ENCODE results near the gene HCAR2.
"Not testable (repeated sequence)": the region's sequence is repeated elsewhere in the genome, so short reads cannot be mapped to it uniquely, and the experiment has no call there.

Gene HCAR2

DNA sequence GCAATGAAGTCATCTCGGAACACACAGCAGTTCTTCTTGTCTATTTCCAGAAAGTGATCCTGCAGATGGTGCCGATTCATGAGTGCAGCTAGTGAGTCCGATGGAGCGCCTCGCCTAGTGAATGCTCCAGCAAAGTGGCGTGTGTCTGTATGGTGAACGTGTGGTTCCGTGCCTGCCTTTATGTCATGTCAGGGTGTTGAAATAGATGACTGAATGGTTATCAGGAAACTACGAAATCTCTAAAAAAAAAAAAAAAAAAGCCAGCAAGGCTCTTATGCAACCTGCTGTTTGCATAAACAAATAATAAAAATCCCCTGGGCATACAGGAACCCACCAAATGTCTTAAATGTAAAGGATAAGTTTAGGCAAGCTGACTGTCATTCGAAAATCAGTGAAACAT is 13.5 kb upstream of the HCAR2 start, which contains the start of gene HCAR3:
Gene HCAR3, minus strand, starts transcription at position 154 of the 400 bp plus-strand sequence. Its CDS starts 74 bp downstream, at position 80.
- DNase-seq (ENCODE audit: low read depth) = not testable (repeated sequence)

DNA sequence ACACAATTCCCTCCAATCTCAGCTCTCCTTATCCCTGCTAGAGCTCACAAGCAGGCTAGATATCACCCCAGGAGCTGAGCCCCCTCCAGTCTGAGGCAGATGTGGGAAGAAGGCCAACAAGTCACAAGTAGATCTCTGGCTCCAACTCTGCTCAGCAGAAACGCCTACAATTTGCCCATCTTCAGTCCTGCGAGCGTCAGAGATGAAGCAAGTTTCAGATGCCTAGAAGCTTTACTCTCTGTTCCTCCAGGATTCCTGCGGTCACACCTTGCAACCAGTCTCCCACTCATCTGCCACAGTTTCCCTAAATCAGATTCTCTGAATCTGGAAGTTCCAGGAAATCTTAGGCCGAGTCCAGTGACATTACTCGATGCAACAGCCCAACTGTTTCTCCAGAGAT is 12.1 kb upstream of the HCAR2 start:
- not testable (repeated sequence) for DNase-seq (ENCODE audit: low read depth)

DNA sequence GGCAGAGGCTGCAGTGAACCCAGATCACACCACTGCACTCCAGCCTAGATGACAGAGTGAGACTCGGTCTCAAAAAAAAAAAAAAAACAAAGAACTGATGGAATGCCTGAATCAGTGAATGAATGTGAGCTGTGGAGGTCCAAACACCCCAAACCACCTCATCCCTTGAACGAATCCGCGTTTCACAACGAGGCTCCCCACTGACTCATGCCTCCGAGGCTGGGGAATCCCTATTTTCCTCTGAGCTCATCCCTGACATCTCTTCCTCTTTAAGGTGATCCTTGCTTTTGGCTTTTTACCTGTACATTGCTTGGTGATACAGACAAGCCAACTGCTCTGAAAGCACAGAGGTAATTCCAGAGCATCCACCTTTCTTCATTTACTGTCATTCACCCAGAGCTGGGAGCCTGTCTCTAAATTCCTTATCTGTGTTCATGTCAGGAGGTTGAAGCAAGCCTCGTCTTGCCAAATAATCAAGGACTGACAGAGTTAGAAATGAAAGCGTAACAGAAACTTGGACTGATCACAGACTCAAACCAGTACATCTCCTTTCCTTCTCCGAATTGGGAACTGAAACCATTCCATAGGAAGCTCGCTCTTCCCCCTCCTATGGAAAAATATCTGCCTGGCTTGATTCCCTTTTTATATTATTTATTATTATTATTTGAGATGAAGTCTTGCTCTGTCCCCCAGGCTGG is 10.5 kb upstream of the HCAR2 start:
- DNase-seq (ENCODE audit: low read depth) = not testable (repeated sequence)

DNA sequence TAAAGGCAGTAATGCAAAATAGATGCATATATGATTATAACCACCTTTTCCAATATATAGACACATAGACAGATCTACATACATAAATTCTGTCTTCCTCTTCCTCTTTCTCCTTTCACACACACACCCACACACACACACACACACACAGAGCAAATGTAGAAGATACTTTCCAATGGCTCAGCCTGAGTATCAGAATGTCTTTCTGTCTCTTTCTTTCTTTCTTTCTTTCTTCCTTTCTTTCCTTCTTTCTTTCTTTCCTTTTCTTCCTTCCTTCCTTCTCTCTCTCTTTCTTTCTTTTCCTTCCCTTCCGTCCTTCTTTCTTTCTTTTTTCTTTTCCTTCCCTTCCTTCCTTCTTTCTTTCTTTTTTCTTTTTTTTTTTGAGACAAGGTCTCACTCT is 8.1 kb upstream of the HCAR2 start:
- DNase-seq (ENCODE audit: low read depth) = not testable (repeated sequence)

DNA sequence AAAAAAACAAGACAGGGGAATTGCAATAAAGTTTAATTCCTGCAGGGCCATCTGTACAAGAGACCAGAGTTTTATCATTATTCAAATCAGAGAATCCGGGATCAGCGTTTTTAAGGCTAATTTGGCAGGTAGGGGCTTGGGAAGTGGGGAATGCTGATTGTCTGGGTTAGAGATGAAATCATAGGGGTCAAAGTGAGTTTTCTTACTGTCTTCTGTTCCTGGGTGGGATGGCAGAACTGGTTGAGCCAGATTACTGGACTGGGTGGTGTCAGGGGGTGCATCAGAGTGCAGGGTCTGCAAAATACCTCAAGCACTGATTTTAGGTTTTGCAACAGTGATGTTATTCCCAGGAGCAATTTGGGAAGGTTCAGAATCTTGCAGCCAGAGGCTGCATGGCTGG is 7.2 kb upstream of the HCAR2 start:
- not testable (repeated sequence) for DNase-seq (ENCODE audit: low read depth)

DNA sequence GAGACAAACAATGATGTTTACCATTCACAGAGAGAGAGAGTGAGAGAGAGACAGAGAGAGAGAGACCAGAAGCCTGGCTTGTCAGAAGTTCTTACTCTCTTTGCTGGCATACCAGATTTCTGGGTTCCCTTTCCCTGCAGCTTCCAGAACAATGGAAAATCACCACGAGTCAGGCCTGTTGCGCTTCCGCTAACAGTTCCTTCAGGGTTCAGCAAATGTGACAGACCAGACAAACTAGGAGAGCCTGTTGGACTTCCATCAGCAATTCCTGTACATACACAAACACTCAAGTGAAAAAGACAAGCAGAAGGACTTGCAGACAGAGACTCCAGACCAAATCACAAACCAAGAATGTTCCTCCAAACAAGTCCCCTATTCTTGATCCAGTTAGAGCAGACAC is 6.1 kb upstream of the HCAR2 start:
- not testable (repeated sequence) for DNase-seq (ENCODE audit: low read depth)

DNA sequence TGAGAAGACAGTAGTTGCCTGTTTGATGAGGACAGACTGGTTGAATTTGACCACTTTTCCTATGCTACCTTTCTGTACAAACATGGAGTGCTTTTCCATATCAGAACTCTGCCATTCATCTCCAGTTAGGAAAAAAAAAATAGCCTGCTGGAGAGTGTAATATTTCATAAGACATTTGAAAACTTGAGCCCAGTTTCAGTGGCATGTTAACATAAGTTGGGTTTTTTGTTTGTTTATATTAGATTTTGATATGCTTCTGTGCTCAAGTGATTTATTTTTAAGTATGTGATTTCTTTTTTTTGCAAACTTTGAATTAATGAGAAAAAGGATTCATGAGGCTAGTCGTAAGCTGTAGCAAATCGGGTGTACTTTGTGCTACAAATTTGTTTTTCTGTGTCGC is 684 bp upstream of the HCAR2 start:
- not testable (repeated sequence) for DNase-seq (ENCODE audit: low read depth)

DNA sequence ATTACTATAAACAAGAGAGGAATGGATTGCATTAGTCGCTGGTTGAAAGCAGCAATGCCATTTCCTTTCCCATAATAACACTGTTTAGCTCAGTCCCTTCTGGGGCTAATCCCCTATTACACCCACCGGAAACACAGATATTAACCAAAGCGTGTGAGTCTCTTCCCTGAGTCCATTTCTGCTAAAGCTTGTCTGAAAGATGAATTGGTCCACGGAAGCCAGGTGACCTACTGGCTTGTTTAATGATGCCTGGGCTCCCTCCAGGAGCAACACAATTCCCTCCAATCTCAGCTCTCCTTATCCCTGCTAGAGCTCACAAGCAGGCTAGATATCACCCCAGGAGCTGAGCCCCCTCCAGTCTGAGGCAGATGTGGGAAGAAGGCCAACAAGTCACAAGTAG is 1.7 kb downstream of the HCAR2 start:
- DNase-seq (ENCODE audit: low read depth) = not testable (repeated sequence)

DNA sequence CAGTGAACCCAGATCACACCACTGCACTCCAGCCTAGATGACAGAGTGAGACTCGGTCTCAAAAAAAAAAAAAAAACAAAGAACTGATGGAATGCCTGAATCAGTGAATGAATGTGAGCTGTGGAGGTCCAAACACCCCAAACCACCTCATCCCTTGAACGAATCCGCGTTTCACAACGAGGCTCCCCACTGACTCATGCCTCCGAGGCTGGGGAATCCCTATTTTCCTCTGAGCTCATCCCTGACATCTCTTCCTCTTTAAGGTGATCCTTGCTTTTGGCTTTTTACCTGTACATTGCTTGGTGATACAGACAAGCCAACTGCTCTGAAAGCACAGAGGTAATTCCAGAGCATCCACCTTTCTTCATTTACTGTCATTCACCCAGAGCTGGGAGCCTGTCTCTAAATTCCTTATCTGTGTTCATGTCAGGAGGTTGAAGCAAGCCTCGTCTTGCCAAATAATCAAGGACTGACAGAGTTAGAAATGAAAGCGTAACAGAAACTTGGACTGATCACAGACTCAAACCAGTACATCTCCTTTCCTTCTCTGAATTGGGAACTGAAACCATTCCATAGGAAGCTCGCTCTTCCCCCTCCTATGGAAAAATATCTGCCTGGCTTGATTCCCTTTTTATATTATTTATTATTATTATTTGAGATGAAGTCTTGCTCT is 3.0 kb downstream of the HCAR2 start:
- DNase-seq (ENCODE audit: low read depth) = not testable (repeated sequence)

DNA sequence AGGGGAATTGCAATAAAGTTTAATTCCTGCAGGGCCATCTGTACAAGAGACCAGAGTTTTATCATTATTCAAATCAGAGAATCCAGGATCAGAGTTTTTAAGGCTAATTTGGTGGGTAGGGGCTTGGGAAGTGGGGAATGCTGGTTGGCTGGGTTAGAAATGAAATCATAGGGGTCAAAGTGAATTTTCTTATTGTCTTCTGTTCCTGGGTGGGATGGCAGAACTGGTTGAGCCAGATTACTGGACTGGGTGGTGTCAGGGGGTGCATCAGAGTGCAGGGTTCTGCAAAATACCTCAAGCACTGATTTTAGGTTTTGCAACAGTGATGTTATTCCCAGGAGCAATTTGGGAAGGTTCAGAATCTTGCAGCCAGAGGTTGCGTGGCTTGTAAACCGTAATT is 6.2 kb downstream of the HCAR2 start:
- DNase-seq (ENCODE audit: low read depth) = not testable (repeated sequence)

DNA sequence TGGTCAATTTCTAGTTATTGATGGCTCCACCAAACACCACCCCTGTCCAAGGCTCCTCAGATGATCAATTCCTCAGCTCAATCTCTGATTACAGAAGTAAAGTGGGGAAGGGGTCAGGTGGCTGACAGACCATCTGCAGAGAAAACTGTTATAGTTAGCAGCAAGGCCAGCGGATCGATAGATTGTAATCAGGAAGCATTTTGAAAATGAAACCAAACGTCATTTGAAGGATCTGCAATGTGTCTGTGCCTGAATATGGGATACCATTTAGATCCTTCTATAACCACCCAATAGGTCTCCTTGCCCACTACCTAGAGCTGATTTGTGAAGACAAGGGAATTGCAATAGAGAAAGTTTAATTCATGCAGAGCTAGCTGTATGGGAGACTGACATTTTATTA is 11.6 kb downstream of the HCAR2 start:
- no peak for DNase-seq (ENCODE audit: low read depth)

DNA sequence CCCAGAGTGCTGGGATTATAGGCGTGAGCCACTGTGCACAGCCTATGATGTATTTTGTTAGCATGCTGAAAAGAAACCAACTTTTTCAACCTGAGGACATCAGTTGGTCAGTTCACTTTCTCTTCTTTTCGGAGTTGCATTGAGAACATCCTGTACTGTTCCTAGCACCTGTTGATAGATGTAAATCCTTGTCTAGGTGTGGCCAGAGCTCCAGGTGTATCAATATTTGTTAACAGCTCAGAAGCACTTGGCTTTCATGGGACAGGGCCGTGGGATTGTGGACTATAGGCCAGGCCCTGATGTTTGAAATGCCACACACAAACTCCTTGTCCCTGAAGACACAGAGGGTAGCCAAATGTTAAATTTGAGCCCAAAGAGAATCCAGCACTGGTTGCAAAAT is 14.9 kb downstream of the HCAR2 start:
- DNase-seq (ENCODE audit: low read depth) = no peak

DNA sequence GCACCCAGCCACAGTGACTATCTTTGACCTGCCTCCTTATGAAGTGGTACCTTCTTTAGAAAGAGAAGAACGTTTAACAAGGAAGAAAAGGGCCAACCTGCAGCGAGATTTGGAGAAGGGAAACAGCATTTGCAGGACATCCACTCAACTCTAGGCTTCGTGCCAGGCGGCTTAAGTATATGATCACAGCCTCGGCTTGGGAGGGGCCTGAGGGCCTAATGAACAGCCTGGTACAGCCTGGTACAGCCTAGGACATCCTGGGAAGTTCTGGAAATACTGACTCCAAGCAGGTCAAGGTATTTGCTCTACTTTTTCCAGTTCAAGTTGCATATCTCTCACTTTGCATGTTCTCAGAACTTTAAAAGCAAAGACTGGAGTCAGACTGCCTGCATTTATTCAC is 16.1 kb downstream of the HCAR2 start:
- no peak for DNase-seq (ENCODE audit: low read depth)

DNA sequence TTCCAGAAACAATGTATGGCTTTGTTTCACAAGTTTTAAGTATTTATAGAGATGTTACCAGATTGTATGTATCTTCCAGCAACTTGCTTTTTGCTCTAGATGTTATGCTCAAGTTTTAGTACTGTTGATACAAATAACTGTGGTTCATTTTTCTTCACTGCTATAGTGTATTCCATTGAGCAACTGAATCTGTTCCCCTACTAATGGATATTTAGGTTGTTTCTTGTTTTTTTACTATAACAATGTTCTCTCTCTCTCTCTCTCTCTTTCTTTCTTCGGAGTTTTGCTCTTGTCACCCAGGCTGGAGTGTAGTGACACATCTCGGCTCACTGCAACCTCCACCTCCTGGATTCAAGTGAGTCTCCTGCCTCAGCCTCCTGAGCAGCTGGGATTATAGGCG is 16.6 kb downstream of the HCAR2 start:
- DNase-seq (ENCODE audit: low read depth) = no peak

DNA sequence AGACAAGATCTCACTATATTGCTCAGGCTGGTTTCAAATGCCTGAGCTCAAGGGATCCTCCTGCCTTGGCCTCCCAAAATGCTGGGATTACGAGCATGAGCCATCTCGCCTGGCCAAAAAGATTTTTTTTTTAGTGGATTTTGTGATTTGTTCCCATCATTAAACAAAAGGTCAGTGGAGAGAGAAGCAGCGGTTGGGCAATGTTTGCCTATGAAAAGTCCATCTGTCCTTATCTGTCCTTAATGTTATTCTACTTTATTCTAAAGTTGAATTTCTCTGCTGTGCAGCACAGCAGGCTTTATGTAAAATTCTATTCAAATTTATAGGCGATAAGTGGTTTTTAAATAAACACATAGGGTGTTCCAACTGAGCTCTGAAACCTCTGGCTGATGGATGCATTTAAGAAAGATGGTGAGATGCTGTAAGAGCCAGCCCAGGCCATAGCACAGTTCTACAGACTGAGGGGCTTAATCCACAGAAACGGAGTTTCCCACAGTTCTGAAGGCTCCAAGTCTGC is 18.8 kb downstream of the HCAR2 start:
- no peak for DNase-seq (ENCODE audit: low read depth)

DNA sequence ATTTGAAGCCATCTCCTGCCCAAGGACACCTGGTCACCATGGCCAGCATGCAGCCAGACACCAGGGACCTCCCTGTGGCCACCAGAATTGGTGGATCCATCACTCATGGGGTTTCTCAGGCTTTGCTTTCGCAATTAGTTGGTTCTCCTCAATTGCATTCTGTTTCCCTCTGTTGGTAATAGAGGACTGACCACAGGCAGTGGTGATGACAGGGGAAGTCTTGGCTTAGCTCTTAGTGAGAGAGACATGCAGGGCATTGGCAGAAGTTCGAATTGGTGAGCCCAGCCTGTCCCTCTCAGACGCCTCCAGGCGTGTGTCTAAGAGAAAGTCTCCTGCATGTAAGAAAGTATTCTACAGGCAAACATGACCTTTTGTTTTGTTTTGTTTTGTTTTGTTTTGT is 21.3 kb downstream of the HCAR2 start:
- DNase-seq (ENCODE audit: low read depth) = no peak

DNA sequence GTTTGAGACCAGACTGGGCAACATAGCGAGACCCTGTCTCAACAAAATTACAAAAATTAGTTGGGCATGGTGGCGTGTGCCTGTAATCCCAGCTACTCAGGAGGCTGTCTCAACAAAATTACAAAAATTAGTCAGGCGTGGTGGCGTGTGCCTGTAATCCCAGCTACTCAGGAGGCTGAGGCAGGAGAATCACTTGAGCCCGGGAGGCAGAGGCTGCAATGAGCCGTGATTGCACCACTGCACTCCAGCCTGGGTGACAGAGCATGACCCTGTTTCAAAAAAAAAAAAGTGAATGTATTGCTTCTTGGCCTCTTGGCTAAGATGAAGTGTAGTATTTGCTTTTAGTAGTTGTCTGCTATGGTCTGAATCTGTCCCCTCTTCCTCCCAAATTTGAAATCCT is 22.2 kb downstream of the HCAR2 start:
- DNase-seq (ENCODE audit: low read depth) = not testable (repeated sequence)

DNA sequence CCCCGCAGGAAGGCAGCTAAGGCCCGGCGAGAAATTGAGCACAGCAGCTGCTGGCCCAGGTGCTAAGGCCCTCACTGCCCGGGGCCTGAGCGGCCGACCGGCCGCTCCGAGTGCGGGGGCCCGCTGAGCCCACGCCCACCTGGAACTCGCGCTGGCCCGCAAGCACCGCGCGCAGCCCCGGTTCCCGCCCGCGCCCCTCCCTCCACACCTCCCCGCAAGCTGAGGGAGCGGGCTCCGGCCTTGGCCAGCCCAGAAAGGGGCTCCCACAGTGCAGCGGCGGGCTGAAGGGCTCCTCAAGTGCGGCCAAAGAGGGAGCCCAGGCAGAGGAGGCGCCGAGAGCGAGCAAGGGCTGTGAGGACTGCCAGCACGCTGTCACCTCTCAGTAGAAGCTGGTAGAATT is 26.4 kb downstream of the HCAR2 start:
- not testable (repeated sequence) for DNase-seq (ENCODE audit: low read depth)

DNA sequence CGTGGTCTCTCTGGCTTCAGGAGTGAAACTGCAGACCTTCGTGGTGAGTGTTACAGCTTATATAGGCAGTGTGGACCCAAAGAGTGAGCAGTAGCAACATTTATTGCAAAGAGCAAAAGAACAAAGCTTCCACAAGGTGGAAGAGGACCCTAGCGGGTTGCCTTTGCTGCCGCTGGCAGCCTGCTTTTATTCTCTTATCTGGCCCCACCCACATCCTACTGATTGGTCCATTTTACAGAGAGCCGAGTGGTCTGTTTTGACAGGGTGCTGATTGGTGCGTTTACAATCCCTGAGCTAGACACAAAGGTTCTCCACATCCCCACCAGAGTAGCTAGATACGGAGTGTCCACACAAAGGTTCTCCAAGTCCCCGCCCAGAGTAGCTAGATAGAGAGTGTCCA is 27.1 kb downstream of the HCAR2 start:
- DNase-seq (ENCODE audit: low read depth) = not testable (repeated sequence)

DNA sequence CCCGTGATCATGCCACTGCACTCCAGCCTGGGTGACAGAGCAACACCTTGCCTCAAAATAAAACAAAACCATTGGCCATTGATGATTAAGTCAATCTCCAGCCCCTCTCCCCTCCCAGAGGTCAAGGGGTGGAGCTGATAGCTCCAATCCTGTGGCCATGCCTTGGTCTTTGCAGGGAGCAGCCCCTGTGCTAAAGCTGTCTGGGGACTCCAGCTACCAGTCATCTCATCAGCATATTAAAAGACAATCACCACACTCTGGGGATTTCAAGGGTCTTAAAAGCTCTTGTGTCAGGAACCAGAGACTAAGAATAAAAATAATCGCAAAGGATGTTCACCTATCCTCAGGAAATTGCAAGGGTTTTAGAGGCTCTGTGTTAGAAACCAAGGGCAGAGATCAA is 30.6 kb downstream of the HCAR2 start:
- no peak for DNase-seq (ENCODE audit: low read depth)

DNA sequence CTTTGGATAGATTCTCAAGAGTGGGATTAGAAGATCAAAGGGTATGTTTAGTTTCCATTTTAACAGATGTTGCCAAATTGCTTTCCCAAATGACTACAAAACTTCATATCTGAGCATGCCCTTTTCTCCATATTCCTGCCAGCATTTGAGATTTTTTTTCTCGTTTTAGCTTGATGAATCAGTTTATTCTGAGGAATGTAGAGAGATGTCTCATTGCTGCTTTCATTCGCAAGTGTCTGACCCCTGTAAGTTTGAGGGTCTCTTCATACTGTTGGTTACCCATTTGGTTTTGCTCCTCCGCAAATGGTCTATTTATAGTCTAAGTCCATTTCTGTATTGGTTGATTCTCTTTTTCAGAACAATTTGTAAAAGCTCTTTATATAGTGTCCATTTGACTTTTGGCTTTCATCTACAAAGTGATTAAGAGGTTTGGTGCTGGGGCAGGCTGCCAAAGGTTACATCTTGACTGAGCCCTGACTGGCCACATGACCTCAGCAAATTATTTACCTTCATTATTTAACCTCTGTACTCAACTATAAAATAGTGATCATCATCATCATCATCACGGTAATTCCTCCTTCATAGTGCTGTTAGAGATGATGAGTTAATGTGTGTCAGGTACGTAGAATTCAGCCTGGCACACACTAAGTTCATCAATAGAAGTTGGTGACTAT is 33.6 kb downstream of the HCAR2 start:
- DNase-seq (ENCODE audit: low read depth) = no peak

DNA sequence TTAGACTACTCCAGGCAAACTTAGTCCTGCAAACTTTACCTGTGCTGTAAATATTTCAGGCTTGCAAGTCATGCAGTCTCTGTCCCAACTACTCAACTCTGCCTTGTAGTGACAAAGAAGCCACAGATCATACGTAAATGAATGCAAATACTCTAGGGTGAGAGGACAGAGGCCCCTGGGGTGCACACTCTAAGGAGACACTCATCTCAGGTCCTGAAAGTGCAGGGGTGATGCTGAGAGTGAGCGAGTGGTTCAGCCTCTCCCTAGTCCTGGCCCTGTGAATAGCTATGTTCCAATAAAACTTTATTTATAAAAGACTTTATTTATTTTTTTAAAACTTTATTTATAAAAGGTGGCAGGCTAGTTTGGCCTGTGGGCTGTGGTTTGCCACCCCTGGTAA is 34.9 kb downstream of the HCAR2 start:
- no peak for DNase-seq (ENCODE audit: low read depth)

DNA sequence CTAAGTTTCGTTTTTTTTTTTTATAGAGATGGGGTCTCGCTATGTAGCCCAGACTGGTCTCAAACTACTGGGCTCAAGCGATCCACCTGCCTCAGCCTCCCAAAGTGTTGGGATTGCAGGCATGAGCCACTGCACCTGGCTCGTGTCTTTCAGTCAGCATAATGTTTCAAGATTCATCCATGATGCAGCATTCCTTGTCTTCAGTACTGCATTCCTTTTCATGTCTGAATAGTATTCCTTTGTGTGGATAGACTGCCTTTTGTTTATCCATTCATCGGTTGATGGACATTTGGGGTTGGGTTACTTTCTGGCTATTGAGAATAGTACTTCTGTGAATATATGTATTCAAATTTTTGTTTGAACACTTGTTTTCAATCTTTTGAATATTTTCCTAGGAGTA is 37.4 kb downstream of the HCAR2 start:
- DNase-seq (ENCODE audit: low read depth) = no peak

All from activated T-cell treated with anti-CD3 and anti-CD28 coated beads for 24 hours (primary cell).